Caki2 (cell line): ENCODE data around the gene IHH. TPM values are rescaled to one million over a fixed set of nuclear protein-coding genes. Genes with fewer than 3 reads are reported as not detected.

Experiments
- DNase-seq: peaks from one replicate; pipeline ENCODE4 v3.0.0-alpha.2; 2015; ENCODE audit warnings: low read depth
- in situ Hi-C: cut with HindIII; loops from 2 replicates; pipeline ENCODE4 v1.10.0; 2016; ENCODE audit warnings: low sequenced_read_pairs, low pct_unique_long_range_greater_than_20kb, mixed read lengths
- total RNA-seq: library from RNA; depleted of rRNA; stranded (reverse); fragments of >200 nt; shearing (Covaris generic); gene quantifications from 2 replicates; pipeline ENCODE4 v1.2.3, GENCODE V29; 2014; ENCODE audit warnings: low replicate concordance; rRNA removed

Gene IHH
- not detected in 2 replicates for total RNA-seq

- in situ Hi-C loops: no loop called here
- no peak for DNase-seq
These were observed at the start of gene IHH for GRCh38 chr2:219060821-219061791. TSS of gene IHH (minus strand) at chr2:219060921. CDS start at chr2:219060467, 454 bp downstream.

GRCh38 chr2:219109471-219109870 is 48.8 kb upstream of the IHH start:
- in situ Hi-C loops: no loop called here
- no peak for DNase-seq

GRCh38 chr2:219107758-219108157 is 47.0 kb upstream of the IHH start:
- in situ Hi-C loops: no loop called here
- no peak for DNase-seq

- in situ Hi-C loops: no loop called here
- no peak for DNase-seq
These were observed 45.5 kb upstream of the IHH start for GRCh38 chr2:219106251-219106650.

- in situ Hi-C loops: no loop called here
These were observed 43.6 kb upstream of the IHH start for GRCh38 chr2:219104107-219105035.

GRCh38 chr2:219099329-219099728 is 38.6 kb upstream of the IHH start:
- no peak for DNase-seq
- in situ Hi-C loops: no loop called here

More at GRCh38 chr2:219104107-219105035, 43.6 kb upstream of the IHH start:
- DNase-seq: no peak

- in situ Hi-C loops: no loop called here
- DNase-seq: no peak
These were observed 34.8 kb upstream of the IHH start for GRCh38 chr2:219095406-219095935.

- DNase-seq: no peak
- in situ Hi-C loops: no loop called here
These were observed 33.5 kb upstream of the IHH start for GRCh38 chr2:219094171-219094570.

- in situ Hi-C loops: no loop called here
- DNase-seq: no peak
These were observed 29.9 kb upstream of the IHH start for GRCh38 chr2:219090436-219091299.

GRCh38 chr2:219089330-219089729 is 28.6 kb upstream of the IHH start:
- no peak for DNase-seq
- in situ Hi-C loops: no loop called here

- no peak for DNase-seq
- in situ Hi-C loops: no loop called here
These were observed 27.1 kb upstream of the IHH start for GRCh38 chr2:219087848-219088247.

- no peak for DNase-seq
- in situ Hi-C loops: no loop called here
These were observed 26.6 kb upstream of the IHH start for GRCh38 chr2:219087361-219087760.

- no peak for DNase-seq
- in situ Hi-C loops: no loop called here
These were observed 25.5 kb upstream of the IHH start for GRCh38 chr2:219086196-219086595.

GRCh38 chr2:219084791-219085190 is 24.1 kb upstream of the IHH start:
- DNase-seq: no peak
- in situ Hi-C loops: no loop called here

- in situ Hi-C loops: no loop called here
- DNase-seq: no peak
These were observed 21.7 kb upstream of the IHH start for GRCh38 chr2:219082332-219082958.

- in situ Hi-C loops: no loop called here
- DNase-seq: no peak
These were observed 21.1 kb upstream of the IHH start for GRCh38 chr2:219081701-219082331.

GRCh38 chr2:219081096-219081495 is 20.4 kb upstream of the IHH start:
- in situ Hi-C loops: no loop called here
- no peak for DNase-seq
